SK-N-MC (cell line): ENCODE data around the gene UBAP1L.

ENCODE experiments used
- EZH2 ChIP-seq: fragments of 200-600 bp; sonication (generic); IDR thresholded peaks from one replicate; pipeline ENCODE4 v1.6.1; 2017; ENCODE audit warnings: antibody characterized with exemption
- POLR2AphosphoS5 ChIP-seq: IDR thresholded peaks from 2 replicates; pipeline ENCODE4 v1.6.1; 2012; ENCODE audit warnings: mild to moderate bottlenecking, low read depth, low read length, borderline replicate concordance

GRCh38 chr15:65101411-65101890 lies 13.5 kb downstream of the UBAP1L start:
- TF ChIP-seq POLR2AphosphoS5: no peak
- TF ChIP-seq EZH2: no peak
